GM21360 (cell line): ENCODE data around the gene RYR2.

Source experiments
- ATAC-seq: cut with Tn5 transposase; IDR thresholded peaks from one replicate; pipeline ENCODE4 v1.9.1; 2021; ENCODE audit warnings: mild to moderate bottlenecking, moderate library complexity; ENCODE audit not compliant: unreplicated experiment

RYR2 gene

DNA sequence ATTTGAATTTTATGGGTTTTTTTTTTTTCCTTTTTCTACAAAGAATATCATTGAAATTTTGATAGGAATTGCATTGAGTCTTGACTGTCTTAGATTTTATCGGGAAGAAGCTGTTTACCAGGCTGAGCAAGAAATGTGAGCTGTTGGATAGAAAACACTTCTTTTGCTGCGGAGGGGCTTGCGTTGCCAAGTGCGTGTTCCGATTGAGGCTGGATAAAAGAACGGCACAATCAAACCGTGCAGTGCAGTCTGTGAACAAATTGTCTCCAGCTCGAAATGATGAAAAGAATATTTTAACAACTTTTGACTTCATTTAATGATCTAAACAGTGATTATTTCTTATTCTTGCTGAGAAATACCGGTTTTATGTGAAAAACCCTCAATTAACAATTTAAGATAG is 149.4 kb downstream of the RYR2 start:
- no peak for ATAC-seq

DNA sequence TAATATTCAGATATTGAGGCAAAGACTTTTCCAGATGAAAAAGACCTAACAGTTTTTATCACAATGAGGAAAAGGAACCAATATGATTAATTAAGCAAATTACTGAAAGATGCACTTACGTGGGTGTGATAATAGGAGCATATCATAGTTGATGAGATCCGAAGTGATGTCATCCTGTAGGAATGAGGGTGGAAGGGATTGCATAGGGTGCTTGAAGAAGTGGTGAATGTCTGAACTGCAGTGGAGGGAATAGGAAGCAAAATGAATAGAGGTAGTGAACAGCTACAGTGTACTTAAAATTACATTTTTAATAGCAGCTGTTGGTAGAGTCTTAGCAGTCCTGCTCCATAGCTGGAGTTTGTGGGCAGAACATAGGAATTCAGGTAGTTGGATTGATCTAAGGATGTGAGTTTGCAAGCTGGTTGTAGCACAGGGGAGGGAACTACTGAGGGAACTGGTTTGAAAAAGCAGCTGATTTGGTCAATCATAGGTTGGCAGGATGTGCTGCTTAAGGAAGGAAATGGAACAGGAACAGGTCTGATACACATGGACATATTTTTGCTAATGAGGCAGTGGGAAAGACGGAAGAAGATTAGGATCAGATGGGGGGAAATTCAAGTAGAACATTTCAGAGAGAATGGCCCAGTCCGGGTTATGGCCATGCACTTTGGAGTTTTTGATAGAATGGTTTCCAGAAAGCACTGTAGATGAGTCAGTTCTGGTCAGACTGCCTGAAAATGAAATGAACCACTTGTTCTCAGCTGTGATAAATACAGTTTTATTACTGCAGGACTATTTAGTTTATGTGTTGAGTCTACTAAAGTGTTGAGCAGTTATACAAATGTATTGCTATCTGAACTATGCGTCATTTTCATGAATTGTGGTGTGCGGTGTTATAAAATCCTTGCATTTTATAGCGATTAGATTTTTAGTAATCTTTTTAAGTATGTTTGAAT is 155.8 kb downstream of the RYR2 start:
- ATAC-seq: no peak

DNA sequence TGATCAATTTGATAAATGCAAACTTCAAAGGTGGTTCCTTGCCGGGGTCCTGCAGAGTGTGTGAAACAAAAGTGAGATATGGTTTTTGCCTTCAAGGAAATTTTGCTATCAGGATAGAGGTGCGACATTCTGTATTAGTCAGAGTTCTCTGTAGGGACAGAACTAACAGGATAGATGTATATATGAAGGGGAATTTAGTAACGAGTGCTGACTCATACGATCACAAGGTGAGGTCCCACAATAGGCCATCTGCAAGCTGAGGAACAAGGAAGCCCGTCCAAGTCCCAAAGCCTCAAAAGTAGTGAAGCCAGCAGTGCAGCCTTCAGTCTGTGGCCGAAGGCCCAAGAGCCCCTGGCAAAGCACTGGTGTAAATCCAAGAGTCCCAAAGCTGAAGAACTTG is 157.0 kb downstream of the RYR2 start:
- ATAC-seq: no peak

DNA sequence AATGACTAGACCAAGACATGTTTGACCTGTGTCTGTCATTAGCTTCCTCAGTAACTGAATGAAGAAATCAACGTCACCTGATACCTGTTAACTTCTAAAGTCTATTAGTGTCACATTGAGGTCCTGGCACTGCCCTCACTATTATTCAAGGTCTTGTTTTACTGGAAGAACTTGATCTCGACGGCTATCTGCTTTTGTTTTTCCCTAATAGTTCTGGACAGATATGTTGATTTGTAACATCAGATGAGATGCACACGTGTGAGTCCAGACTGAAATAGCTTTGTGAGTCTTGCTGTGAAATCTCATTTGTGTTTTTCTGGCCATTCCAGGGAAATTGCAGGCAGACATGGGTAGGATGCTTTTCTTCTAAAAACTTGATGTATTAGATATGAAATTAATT is 159.2 kb downstream of the RYR2 start:
- ATAC-seq: no peak

DNA sequence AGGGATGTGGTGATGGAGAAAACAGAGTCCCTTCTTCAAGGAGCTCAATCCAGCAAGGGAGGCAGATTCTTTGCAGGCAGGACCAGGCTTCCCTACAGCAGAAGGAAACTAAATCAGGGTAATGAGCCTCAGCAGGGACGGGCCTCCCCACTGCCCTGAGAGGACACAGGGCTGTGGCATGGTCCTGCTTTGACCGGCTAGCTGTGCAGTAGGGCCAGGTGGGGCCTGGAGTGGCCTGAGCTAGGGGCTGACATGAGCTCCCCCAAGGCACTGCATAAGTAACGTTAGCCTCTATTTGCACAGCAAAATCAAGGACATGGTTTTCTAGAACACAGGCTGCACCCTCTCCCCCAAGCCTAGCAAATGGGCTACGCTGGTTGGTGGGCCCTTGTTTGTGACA is 162.9 kb downstream of the RYR2 start:
- no peak for ATAC-seq

DNA sequence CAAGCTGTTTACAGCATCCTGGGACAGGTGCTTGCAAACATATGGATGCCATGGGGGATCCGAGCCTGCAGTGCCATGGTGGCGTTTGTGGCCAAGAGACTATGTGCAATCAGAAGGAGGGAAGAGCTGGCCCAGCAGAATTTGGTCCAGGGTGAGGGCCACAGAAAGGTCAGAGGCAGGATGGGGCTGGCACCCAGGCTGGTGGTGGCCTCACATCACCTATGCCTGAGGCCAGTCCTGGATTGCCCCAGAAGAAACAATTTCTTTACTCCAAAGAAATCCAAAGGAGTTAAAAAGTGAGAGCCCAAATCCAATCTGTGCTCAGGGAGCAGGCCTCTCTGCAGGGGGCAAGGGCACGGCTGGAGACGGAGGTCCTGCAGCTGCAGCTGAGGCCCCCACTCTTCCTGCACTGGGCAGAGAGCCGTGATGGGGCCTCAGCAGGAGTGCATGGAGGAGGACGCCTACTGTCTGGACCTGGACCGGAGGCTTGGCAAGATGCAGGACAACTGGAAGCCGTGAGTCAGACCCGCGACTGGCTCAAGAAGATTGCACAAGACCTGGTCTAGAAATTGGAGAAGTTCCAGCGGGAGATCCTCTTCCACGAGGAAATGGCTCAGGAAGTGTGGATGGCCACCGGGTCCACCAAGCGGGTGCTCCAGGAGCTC is 163.5 kb downstream of the RYR2 start:
- no peak for ATAC-seq

DNA sequence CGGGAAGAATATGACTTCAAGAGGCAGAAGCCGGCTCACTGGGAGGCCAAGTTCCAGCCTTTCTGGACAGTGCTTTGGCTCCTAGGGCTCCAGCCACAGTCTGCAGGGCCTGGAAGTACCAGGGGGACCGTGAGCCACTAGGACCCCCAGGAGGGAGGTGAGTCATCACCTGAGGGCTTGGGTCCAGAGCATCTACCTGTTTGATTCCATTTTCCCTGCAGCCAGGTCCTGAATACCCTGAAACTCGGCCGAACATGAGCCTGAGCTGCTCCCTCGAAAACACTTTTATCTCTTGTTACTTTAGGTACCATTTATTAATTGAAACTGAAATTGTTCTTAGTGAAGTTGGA is 164.1 kb downstream of the RYR2 start:
- no peak for ATAC-seq

DNA sequence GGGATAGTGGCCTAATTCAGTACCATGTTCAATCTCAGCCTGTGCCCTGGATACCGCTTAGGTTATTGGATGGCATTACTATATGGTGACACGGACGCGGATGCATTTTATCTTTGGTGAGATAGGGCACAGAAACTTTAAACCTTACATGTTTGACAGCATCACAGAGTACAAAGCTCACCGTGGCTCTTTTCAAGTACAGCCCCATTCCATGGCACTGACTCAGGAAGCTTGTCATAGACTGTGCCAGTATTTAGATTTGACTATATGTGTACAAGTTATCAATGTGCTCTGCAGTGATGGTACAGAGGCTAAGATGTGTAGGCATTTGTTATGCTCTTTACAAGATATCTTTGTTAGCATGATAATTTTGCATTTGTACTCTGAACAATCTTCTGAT is 169.0 kb downstream of the RYR2 start:
- no peak for ATAC-seq

DNA sequence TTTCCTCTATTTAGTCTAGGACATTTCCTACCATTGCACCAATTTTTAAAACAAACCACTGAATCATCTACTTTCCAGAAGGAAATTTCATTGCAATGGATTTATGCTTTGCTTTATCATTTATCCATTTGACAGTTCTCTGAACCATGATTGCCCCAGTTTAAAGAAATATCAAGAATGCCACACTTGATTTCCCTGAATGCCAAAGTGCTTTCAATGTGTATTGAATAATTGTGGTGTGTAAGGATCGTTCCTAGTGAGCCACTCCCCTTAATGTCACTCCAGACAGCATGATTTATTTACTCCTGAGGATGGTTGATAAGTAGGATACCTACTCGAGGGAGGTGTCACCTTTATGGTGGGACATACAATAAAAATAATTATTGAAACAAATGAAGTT is 169.6 kb downstream of the RYR2 start:
- no peak for ATAC-seq

DNA sequence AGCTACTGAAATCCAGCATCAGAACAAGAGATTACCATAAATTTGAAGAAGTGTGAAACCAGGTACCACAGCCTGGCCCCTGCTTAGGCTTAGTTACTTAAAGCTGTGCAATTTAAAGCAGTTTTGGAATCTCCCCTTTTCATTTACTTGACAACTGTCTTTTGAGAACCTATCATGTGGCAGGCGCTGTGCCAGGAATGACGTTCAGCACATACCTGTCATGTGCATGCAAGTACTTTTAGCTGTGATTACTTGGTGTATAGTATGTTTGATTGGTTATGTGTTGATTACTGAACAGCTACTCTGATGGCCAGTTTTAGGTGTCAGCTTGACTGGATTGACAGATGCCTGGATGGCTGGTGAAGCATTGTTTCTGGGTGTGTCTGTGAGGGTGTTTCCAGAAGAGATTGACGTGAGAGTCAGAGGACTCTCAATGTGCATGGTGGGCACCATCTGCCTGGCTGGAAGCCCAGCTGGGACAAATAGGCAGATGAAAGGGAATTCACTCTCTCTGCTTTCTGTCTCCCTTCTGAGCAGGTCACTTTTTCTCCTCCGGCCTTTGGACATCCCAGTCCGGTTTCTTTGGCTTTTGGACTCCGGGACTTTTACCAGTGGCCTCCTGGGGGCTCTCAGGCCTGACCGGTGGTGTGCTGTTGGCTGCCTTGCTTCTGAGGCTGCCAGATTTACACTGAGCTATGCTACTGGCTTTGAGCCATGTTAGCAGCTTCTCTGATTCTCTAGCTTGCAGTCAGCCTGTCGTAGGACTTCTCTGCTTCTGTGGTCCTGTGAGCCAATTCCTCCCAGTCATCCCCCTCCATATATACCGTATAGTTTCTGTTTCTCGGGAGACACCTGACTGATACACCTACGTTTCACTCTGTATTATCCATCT is 178.0 kb downstream of the RYR2 start:
- ATAC-seq: no peak

DNA sequence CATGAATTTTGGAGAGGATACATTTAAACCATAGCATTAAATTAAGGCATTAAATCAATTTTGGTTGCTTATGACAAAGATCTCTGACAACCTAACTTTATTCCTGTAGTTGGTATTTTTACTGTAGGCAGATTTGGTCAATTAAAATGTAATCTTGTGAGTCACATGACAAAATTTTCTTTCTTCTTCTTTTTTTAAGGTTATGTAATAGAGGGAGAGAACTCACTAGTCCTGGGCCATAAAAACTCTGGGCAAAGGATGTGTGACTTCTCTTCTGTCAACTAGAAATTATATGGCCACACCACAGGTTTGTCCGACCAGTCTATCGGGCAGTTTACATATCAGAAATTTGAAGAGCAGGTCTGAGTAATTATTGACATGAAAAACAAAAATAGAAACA is 181.4 kb downstream of the RYR2 start:
- ATAC-seq: no peak

DNA sequence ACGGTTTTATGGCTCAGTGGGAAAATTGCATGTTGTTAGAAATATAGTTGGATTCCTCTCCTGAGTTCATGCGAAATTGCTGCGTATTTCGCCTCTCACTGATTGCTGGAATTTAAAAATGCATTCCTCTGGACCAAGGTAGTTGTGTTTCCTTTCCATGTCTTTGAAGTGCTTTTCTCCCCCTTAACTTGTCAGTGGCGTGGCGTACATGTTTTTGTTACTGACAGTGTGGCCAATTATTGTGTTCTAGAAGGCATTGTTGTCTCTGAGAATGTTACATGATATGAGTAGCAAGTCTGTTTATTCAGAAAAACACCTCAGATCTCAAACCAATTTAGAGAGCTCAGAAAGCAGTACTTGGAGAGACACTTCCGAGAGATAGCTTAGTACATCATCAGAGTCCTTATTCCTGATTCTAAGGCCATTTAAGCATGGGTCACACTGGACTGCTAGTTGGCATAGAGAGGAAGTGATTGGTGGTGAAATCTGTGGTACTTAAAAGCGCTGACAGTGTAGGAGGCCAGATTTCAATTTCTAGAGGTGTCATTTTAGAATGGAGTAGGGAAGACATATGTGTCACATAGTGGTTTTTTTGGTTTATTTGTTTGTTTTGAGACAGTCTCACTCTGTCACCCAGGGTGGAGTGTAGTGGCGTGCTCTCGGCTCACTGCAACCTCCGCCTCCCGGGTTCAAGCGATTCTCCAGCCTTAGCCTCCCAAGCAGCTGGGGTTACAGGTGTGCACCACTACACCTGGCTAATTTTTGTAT is 184.4 kb downstream of the RYR2 start:
- ATAC-seq: no peak

DNA sequence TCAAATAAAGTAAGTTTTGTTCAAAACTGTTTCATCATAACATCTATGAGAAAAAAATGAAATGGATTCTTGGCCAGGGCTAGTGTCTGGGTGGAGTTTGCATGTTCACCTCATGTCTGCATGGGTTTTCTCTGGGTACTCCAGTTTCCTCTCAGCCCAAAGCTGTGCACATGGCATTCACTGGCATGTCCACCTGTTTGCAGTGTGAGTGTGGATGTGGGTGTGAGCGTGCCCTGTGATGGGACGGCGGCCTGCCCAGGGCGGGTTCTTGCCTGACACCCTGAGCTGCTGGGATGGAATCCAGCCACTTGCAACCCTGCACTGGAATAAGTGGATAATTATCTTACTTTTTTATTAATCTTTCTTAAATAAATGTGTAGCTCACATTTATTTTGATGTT is 185.5 kb downstream of the RYR2 start:
- ATAC-seq: no peak

DNA sequence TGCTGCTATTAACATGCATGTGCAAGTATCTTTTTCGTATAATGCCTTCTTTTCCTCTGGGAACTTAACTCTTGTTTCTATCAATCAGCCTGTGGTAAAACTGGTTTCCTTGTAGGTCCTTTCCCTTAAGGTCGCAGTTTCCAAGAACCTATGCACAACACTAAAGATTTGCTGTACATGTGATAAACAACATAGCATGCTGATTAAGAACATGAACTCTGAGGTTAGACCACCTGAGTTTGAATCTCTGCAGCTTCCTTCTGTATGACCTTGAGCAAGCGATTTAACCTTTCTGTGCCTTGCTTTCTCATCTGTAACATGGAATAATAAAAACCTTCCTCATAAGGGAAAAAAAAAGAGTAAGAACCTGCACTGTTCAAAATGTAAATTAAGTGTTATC is 186.4 kb downstream of the RYR2 start:
- ATAC-seq: no peak

DNA sequence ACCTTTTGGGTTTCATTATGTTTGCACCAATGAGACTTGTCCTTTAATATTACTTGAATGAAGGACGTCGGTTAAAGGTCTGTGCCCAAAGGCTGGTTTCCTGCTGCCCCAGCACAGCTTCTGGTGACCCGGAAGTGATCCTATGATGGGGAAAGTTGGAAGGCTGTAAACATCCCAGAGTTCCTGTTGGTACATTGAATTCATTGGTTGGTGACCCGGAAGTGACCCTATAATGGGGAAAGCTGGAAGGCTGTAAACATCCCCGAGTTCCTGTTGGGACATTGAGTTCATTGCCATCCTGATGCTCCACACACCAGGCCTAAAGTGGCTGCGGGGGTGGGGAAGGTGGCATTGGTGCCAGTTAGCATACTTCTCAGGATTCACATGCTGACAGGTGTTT is 187.3 kb downstream of the RYR2 start:
- no peak for ATAC-seq

DNA sequence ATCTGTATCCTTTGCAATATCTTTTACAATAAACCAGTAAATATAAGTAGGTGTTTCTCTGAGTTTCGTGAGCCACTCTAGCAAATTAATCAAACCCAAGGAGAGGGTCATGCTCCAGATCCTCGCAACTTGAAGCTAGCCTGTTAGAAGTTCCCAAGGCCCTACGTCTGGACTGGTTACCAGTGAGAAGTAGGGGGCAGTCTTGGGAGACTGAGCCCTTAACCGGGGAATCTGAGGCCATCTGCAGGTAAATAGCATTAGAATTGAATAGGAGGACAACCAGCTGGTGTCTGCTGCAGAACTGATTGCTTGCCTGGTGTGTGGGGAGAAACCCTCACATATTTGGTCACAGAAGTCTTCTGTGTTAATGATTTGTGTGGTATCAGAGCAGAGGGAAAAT is 190.5 kb downstream of the RYR2 start:
- ATAC-seq: no peak

DNA sequence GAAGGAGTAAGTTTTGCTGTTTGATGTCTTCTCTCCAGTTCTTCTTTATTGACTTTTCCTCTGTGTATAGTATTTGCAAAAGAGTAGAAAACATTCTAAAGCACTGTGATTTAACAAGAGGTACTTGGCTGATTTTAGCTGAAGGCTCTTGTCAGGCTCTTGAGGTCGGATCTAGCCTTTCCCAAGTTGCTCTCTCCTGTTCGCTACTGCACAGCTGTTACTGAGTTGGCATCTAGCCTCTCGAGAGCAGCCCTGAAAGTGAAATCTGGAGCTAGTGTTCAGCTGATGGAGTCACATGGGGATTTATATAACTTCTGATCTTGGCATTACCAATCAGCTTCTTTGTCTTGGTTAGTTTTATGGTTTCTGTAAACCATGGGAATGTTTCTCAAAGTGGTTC is 193.1 kb downstream of the RYR2 start:
- no peak for ATAC-seq

DNA sequence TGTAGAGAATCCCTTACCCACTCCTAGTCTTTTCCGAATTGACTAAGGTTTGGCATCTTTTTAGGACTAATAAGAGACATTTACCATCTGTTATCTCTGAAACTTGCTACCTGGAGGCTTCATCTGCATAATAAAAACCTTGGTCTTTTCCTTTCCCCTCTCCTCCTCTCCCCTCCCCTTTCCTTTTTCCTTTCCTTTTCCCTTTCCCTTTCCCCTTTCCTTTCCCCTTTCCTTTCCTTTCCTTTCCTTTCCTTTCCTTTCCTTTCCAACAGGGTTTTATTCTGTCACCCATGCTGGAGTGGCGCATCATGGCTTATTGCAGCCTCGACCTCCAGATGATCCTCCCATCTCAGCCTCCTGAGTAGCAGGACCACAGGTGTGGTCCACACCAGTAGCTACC is 195.7 kb downstream of the RYR2 start:
- ATAC-seq: no peak

DNA sequence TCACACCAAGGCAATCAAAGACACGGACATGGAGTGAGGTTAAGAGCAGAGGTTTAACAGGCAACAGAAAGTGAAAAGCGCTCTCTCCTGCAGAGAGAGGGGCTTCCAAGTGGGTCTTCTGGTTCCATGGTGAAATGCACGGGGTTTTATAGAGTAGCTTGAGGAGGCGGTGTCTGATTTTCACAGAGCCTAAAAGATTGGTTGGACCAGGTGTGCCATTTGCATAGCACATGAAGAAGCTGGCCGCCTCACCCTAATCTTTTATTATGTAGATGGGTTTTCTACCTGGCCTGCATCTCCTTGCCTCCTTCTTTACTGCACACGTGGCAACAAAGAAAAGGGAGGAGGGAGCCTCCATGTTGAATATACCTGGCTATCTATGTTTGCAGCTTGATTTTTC is 197.3 kb downstream of the RYR2 start:
- no peak for ATAC-seq

DNA sequence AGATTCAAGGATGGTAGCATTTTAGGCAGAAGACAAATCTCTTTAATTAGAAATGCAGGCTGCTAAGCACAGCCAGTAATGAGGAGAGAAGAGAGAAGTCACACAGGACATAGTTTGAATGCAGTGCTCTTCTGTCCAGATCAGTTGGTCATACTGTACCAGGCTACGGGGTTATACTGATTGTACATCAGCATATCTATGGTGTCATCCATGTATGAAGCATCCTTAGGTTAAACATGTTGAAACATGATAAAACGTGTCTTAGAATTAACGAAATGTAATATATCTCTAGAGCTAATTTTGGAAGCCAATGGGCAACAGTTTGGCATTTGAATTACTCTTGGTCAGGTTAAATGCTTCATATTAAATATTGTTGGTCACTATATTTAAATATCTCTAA is 199.1 kb downstream of the RYR2 start:
- ATAC-seq: no peak

DNA sequence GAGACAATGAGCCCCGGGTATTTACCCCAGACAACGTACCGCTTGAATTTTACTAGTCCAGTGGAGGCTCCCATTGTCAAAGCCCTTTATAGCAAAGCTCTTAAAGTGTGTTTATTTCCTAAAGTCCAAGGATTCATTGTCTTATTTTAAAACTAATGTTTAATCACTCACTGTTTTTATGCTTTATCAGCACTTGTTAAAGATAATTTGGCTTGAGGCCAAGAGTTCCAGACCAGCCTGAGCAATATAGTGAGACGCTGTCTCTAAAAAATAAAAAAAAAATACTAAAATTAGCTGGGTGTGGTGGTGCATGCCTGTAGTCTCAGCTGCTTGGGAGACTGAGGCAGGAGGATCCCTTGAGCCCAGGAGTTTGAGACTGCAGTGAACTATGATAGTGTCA is 202.8 kb downstream of the RYR2 start:
- no peak for ATAC-seq
